GM19455 (cell line): ENCODE results near the gene SLC25A19.
A peak's percentile ranks its signal among the peaks of the same experiment; 100 is the strongest.
"Not testable (repeated sequence)": the region's sequence is repeated elsewhere in the genome, so short reads cannot be mapped to it uniquely, and the experiment has no call there.

Experiments
- ATAC-seq: cut with Tn5 transposase; IDR thresholded peaks from one replicate; pipeline ENCODE4 v1.9.1; 2021; ENCODE audit not compliant: unreplicated experiment

SLC25A19 gene

DNA sequence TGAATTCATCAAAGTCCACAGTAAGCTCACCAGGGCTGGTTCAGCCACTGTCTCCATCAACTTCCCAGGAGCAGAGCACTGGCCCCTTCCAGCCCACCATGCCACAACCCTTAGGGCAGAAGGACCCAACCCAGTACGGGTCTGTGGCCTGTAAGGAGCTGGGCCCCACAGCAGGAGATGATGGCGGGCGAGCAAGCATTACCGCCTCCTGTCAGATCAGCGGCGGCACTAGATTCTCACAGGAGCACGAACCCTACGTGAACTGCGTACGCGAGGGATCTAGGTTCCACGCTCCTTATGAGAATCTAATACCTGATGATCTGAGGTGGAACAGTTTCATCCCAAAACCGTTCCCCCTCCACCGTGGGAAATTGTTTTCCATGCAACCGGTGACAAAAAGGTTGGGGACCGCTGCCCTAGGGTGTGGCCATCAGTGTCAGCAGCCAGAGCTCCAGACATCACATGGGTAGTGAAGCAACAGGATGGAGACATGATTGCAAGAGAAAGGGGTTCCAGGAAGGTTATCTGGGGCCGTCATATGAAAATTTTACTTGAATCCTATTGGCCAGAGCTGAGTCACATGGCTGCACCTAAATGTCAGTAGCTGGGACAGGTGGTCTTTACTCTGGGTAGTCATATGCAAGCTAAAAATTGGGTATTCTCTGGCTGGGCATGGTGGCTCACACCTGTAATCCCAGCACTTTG lies 12.4 kb upstream of the SLC25A19 start:
- no peak for ATAC-seq

DNA sequence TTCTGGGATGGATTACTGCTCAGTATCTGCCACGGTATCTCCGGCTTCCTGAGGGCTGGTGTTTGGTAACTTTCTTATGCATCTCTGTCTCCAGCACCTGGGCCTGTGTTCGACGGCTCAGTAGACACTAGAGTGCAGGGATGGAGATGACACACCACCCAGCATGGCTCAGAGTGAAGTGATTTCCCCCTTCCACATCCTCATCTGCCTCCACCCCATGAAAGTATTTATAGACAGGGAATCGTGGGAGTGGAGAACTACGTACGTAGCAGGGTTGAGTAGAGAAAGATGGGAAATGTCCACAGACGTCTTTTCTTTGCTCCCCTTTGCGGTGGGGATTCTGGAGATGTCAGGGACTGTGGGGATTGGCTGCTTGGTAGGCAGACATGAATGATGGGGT lies 11.8 kb upstream of the SLC25A19 start:
- no peak for ATAC-seq

DNA sequence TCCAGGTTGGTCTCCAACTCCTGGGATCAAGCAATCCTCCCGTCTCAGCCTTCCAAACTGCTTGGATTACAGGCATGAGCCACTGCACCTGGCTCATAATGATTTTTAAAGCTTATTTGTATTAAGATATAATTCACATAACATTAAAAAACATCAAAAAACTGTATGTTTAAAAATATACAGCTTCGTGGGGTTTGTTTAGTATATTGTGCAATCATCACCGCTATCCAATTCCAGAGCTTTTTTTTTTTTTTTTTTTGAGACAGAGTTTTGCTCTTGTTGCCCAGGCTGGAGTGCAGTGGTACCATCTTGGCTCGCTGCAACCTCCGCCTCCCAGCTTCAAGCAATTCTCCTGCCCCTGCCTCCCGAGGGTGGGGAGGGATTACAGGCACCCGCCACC lies 11.0 kb upstream of the SLC25A19 start:
- no peak for ATAC-seq

DNA sequence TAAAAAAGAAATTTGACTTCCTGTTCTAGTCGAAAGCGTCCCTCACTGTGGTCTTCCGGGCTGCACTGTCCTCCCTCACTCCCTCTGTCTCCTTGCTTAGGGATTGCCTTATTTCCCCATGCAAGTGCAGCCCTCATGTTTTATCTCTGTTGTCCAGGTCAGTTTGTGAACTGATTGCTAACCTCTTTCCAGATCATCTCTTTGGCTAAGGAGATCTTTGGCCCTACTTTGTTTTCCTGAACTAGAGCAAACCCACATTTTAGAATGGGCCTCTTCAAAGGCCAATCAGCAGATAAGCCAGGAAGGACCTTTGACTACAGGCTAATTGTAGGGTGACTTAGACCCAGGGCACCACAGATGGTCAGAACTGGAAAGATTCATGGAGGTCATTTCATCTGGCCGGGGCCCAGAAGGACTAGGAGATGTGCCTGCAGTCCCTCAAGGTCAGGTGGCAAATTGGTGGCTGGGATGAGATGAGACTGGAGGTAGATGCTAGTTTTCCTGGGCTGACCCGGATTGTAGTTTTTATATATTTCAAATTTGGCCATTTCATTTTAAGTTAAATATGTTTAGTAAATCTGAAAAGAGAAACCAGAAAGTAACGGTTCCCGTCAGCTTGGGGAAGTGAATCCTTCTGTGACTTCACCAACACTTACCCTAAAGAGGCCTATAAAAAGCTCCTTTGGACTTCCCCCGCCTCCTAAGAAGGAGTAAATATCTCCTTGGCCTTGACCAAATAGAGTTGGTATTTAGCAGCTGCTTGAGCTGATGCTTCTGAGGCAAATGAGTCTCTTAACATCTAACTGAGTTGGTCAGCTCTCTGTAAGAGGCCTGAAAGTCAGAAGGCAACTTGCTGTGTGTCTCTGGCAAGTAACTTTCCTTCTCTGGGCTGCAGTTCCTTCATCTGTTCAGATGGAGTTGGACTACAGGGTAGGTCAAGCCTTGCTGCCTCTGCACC lies 6.2 kb upstream of the SLC25A19 start:
- peak; percentile 69 for ATAC-seq

DNA sequence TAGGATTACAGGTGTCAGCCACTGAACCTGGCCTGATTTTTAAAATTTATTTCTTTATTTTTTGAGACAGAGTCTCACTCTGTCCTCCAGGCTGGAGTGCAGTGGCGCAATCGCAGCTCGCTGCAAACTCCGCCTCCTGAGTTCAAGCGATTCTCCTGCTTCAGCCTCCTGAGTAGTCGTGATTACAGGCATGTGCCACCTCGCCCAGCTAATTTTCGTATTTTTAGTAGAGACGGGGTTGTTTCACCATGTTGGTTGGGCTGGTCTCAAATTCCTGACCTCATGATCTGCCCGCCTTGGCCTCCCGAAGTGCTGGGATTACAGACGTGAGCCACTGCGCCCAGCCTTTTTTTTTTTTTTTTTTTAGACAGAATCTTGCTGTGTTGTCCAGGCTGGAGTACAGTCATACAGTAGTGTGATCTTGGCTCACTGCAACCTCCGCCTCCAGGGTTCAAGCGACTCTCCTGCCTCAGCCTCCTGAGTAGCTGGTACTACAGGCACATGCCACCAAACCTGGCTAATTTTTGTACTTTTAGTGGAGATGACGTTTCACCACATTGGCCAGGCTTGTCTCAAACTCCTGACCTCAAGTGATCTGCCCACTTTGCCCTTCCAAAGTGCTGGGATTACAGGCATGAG lies 3.7 kb upstream of the SLC25A19 start:
- not testable (repeated sequence) for ATAC-seq

DNA sequence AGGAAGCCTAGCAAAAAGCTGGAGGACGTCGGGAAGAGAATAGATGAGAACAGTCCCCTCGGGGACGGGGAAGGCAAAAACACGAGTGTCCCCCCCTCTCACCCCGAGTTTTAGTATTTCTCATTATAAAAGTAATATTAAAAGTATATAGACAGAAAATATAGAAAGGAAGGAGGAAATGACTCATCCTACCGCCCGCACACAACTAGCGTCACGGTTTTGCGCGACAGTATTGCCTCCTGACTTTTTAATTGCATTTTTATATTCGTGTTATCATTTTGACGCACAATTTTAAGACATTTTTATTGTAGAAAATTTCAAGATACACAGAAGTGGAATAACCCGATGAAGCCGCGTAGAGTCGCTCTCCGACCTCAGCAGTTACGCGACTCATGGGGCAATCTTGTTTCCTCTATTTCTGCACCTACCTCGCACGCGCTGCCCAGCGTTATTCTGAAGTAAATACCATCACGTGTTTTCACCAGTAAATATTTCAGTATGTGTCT lies 652 bp upstream of the SLC25A19 start:
- no peak for ATAC-seq

DNA sequence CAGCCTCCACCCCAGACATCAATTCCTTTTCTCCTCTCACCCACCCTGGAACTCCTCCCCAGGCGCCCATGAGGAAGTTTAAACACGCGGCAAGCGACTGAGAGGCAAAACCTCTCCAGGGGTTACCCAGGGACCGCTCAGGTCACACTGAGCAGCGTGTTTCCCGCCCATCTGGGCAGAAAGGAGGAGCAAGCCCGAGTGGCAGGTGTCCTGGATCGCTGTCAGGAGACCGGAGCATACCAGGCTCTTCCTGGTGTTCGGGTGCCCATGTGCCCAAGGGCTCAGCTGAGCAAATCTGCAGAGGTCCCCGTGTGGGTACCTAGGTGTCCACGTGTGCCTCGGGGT lies 491 bp downstream of the SLC25A19 start:
- ATAC-seq: peak; percentile 15

DNA sequence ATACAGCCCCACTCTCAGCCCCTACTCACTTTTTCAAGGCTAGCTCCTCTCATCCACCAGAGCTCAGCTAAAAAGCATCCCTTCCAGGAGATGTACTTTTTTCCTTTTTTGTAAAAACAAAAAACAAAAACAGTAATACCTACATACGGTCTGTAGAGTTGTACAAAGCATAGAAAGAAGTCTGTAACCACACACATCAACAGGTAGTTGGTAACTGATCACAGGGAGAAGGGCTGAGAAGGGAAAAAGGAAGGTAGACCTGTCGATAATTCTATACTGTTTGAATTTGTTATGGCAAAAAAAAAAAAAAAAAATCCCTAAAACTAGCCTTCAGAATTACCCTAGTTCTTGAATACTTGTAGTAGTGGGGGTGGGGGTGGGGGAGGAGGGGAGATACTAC lies 874 bp downstream of the SLC25A19 start:
- ATAC-seq: no peak

DNA sequence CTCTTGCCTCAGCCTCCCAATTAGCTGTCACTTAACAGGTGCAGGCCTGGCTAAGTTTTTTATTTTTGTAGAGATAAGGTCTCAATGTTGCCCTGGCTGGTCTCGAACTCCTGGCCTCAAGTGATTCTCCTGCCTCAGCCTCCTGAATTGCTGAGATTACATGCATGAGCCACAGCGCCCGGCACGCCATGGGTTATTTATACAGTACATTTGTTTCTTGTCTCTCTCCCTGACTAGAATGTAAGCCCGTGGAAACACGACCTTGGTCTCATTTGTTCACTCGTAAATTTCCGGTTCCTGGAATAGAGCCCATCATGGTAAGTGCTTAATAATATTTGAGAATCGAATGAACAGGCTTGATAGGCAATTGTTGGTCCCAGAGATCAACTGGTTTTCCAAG lies 2.0 kb downstream of the SLC25A19 start:
- ATAC-seq: no peak

DNA sequence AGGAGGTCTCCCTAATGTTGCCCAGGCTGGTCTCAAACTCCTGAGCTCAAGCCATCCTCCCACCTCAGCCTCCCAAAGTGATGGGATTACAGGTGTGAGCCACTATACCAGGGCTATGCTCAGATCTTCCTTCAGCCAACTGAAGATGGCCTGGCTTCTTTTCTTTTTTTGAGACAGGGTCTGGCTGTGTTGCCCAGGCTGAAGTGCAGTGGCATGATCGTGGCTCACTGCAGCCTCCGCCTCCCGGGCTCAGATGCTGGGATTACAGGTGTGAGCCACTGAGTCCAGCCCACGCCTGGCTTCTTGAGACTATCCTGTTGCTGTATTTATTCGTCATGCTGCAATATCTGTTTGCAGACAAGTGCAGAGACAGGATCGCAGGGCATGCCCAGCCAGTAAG lies 4.1 kb downstream of the SLC25A19 start:
- ATAC-seq: no peak

DNA sequence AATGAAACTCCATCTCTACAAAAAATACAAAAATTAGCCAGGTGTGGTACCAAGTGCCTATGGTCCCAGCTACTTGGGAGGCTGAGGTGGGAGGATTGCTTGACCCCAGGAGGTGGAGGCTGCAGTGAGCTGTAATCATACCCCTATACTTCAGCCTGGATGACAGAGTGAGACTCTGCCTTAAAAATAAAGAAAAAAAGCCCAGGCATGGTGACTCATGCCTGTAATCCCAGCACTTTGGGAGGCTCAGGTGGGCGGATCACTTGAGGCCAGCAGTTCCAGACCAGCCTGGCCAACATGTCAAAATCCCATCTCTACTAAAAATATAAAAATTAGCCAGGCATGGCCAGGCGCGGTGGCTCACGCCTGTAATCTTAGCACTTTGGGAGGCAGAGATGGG lies 9.0 kb downstream of the SLC25A19 start:
- ATAC-seq: not testable (repeated sequence)

DNA sequence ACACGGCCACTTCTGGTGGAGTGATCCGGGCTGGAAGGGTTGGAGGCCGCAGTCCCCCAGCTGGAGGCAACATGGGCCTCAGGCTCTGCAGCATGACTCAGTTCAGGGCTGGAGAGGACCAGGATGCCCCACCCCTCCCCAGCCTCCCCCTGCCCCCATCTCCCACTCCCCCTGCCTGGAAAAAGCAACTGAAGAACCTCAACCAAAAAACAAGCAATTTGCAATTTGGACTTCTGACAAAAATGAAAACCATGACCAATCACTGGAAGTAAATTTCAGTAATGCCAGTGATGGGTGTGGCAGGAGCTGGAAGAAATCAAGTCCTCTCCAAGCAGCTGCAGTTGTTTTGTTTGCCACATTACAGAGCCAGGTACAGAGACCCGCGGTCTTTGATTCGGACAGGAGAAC lies 11.6 kb downstream of the SLC25A19 start:
- no peak for ATAC-seq

DNA sequence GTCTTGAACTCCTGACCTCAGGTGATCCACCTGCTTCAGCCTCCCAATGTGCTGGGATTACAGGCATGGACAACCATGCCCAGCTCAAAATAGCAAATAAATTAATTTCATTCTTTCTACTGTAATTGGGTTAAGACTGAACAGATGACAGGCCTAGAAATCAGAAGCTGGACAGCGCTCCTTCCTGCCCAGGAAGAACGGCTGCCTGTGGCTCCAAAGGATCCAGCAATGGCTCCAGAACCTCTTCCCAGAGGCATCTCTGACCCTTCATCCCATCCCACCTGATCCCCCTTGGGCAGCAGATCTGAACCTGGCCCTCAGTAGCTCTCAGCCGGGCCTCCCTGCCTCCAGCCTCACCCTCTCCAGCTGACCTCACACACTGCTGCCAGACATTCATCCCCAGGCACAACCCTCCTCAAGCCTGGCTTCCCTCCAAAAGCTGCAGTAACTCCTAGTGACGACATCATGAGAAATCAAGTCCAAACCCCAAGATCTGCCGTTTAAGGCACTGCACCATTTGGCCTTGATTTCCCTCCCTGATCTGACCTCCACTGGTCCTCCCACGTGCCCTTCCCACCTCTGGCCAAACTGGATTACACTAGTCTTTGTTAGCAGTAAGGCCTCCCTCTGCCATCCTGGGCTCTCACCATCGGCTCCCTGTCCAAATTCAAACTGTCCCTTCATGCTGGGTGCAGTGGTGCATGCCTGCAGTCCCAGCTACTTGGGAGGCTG lies 15.1 kb downstream of the SLC25A19 start:
- no peak for ATAC-seq

DNA sequence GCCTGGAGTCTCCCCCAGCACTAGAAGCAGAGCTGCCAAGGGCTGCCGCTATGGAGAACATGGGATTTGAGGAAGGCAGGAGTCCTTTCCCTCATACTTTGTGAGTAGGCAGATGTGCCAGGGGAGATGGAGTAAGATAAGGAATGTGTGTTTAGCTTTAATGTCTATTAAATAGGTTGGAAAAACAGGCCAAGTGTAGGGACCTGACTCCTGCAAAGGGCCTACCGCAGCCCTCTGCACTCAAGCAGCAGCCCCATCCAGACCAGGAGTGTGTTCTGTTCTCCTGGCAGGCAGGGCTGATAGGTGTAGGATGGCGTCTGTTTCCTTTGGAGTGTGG lies 16.4 kb downstream of the SLC25A19 start:
- ATAC-seq: no peak

DNA sequence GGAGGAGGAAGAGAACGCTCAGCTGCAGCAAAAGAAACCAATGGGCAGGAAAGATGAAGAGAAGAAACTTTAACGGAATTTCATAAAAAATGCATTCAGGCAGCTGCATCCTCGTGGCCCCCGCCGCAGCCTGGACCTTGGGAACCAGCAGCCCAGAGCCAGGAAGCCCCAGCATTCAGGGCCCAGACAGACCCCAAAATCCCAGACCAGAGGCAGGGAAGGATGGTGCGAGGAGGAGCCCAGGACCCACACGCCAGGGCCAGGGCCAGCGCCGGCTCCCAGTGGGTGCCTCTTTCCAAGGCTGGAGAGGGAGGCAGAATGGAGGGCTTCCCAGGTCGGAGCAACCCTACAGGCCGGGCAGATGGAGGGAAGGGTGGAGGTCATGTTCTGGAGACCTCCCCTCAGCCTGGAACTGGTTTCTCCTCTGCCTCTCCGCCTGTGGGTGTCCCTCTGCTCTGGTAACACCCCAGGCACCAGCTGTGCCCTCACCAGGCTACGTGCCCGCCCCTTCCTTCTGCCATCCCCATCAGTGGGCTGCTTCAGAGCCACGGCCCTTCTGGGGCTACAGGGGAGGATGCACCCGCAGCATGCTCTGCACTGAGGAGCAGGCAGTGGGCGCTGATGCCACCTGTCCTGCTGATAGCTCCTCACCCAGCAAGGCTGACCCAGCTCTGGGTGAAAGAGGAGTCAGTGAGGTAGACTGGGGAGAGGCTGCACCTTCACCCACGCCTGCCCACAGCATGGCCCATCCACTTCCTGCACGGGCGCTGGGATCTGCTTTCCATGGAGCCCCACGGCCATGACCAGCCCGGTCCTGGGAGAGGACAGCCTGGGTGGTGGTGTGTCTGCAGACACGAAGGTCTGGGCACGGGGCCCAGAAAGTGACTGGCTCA lies 17.0 kb downstream of the SLC25A19 start:
- ATAC-seq: no peak

DNA sequence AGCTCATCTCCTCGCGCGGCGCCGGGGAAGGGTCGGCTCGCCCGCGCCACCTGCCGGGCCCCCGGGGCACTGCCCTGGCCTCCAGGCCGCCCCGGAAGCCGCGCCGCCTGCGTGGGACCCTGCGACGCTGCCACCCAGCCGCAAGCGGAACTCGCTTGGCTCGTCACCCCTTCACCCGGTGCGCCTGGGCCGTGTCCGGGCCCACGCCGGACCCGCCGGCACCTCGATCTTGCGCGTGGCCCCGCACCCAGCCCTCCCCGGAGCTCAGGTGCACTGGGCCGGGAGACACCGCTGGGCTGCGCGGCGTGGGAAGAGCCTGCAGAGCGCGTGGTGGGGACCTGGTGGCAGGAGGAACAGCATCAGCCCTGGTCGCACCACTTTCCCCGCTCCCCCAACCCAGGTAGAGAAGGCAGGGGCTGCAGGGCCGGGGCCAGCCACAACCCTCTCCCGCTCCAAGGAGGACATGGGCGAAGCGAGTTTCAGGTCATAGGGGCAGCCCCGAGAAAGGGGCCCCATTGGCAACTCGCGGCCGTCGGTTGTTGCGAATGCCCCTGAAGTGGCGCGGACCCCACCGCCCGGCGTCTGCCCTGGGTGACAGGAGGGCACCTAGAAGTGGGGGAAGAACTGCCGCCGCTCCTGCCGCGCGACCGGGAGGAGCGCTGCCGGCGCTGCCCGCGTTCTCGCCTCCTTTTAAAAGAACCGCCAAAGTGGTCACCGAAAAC lies 17.8 kb downstream of the SLC25A19 start:
- peak; percentile 71 for ATAC-seq

DNA sequence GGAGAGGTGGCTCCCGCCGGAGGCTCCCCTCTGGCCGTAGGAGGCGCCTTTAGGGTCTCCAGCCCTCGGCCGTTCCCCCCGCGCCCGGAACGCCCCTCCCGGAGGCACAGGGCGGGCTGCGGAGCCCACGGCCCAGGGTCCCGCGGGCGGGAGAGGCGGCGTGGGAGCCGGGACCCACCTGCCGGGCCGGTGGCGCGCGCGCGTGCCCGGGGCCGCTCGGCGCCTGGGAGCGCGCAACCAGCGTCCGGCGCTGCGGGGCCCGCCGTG lies 18.3 kb downstream of the SLC25A19 start, which contains the start of gene MIF4GD:
TSS of gene MIF4GD (minus strand) at position 266 of the 267 bp plus-strand sequence. CDS start 1,036 bp downstream, outside the sequence.
- ATAC-seq: no peak

DNA sequence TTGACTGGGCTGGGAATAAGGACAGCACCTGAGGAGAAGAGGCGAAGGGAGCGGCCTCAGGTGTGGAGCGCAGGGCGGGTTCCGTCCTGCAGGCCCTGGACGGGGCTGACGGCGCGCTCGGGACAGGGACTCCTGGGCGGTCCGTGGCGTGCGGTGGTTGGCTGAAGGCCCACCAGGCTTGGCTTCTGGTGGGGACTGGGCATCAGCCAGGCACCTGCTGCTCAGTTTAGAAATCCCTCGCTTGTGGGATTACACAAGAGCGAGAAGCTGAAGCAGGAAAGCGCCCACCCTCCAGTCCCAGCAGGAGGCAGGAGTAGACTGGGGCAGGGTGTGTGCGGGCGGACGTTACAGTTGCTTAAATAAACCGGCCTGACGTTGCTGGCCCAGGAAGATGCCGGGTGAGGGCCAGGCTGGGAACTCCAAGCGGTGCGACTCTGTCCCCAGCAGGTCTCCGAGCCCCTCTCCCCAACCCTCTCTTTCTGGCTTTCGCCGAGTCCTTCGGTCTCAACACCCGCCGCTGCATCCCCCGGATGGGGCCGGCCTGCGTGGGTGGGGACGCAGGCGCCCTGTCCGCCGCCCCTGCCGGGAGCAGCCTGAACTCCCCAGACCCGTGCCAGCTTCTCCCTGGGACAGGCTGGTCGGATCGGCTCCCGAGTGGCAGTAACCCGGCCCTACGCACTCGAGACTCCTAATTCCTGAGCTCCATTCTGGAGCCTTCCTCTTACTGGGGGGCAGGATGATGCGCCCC lies 18.8 kb downstream of the SLC25A19 start:
- ATAC-seq: peak; percentile 38

DNA sequence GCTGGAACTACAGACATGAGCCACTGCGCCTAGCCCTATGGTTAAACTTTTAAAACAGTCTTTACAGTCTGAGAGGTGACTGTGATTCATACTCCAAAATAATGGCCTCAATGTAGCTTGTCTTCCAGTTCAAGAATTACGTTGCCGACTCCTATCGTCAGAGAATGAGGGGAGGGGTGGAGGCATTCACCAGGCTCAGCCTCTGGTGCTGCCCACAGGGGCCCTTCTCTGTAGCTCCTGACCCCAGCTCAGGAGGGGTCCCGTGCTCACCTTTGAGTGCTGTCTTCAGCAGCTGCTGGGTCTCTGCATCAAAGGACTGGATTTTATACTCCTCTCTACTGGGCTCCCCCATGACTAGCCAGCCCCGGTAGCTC lies 19.4 kb downstream of the SLC25A19 start:
- ATAC-seq: no peak
